HepG2 (cell line): Measurements from ENCODE around the gene ADAMTS17. TPM values are rescaled to one million over a fixed set of nuclear protein-coding genes. Genes with fewer than 3 reads are reported as not detected.

Experiments
- ELF1 ChIP-seq: sonication (generic); formaldehyde crosslinking; IDR thresholded peaks from 2 replicates; pipeline ENCODE4 v1.4.0; 2020; ENCODE audit warnings: missing genetic modification reagents
- FOXA3 ChIP-seq: IDR thresholded peaks from 2 replicates; pipeline ENCODE4 v1.6.1; 2016; ENCODE audit warnings: missing genetic modification reagents, missing compliant biosample characterization
- HDAC1 ChIP-seq: sonication (generic); formaldehyde crosslinking; IDR thresholded peaks from 2 replicates; pipeline ENCODE4 v1.5.1; 2020; ENCODE audit warnings: mild to moderate bottlenecking, missing genetic modification reagents
- HINFP ChIP-seq: sonication (generic); formaldehyde crosslinking; IDR thresholded peaks from 2 replicates; pipeline ENCODE4 v1.4.0; 2020; ENCODE audit warnings: low read depth, mild to moderate bottlenecking, missing genetic modification reagents
- KDM2A ChIP-seq: sonication (generic); formaldehyde crosslinking; IDR thresholded peaks from 2 replicates; pipeline ENCODE4 v1.4.0; 2020; ENCODE audit warnings: low read depth, missing genetic modification reagents, borderline replicate concordance
- MYC ChIP-seq: sonication (generic); formaldehyde crosslinking; IDR thresholded peaks from 2 replicates; pipeline ENCODE4 v1.9.0; 2021; ENCODE audit warnings: missing genetic modification reagents, borderline replicate concordance
- NFYB ChIP-seq: sonication (generic); formaldehyde crosslinking; IDR thresholded peaks from 2 replicates; pipeline ENCODE4 v1.4.0; 2020; ENCODE audit warnings: missing genetic modification reagents
- PATZ1 ChIP-seq: sonication (generic); formaldehyde crosslinking; IDR thresholded peaks from 2 replicates; pipeline ENCODE4 v1.4.0; 2020; ENCODE audit warnings: missing genetic modification reagents
- RBM22 ChIP-seq: fragments of 200-400 bp; formaldehyde crosslinking; optimal IDR thresholded peaks from 2 replicates; pipeline ENCODE3; 2017; ENCODE audit warnings: mild to moderate bottlenecking, low read length, moderate library complexity
- SAFB2 ChIP-seq: sonication (generic); formaldehyde crosslinking; IDR thresholded peaks from 2 replicates; pipeline ENCODE4 v1.5.1; 2020; ENCODE audit warnings: missing genetic modification reagents, low read depth, mild to moderate bottlenecking, borderline replicate concordance
- SIX4 ChIP-seq: sonication (generic); formaldehyde crosslinking; IDR thresholded peaks from 2 replicates; pipeline ENCODE4 v1.4.0; 2020; ENCODE audit warnings: missing genetic modification reagents
- SP2 ChIP-seq: sonication (generic); formaldehyde crosslinking; IDR thresholded peaks from 2 replicates; pipeline ENCODE4 v1.5.1; 2020; ENCODE audit warnings: mild to moderate bottlenecking, missing genetic modification reagents
- TRIM22 ChIP-seq: fragments of 450-650 bp; IDR thresholded peaks from 2 replicates; pipeline ENCODE4 v1.6.1; 2017
- ZMYM4 ChIP-seq: sonication (generic); formaldehyde crosslinking; IDR thresholded peaks from 2 replicates; pipeline ENCODE4 v1.8.1; 2023; ENCODE audit warnings: mild to moderate bottlenecking, missing genetic modification reagents
- ZNF235 ChIP-seq: sonication (generic); formaldehyde crosslinking; IDR thresholded peaks from 2 replicates; pipeline ENCODE4 v1.8.1; 2023; ENCODE audit warnings: mild to moderate bottlenecking, missing genetic modification reagents, borderline replicate concordance
- ZNF746 ChIP-seq: sonication (generic); formaldehyde crosslinking; IDR thresholded peaks from 2 replicates; pipeline ENCODE4 v1.8.0; 2022; ENCODE audit warnings: mild to moderate bottlenecking, missing genetic modification reagents
- ZNF777 ChIP-seq: sonication (generic); formaldehyde crosslinking; IDR thresholded peaks from 2 replicates; pipeline ENCODE4 v1.4.0; 2020; ENCODE audit warnings: missing genetic modification reagents
- polyA plus RNA-seq, 8 experiments: library from polyadenylated mRNA; depleted of rRNA in 3 of 8; stranded (reverse) in 7 of 8; unstranded in 1 of 8; fragments of >200 nt; fragmentation: Illumina TruSeq in 4 of 8; extraction: Trizol in 4 of 8; gene quantifications; 2 replicates each; pipeline versions ENCODE4 v1.2.1 to v1.2.3, GENCODE V29; 2011 to 2016; ENCODE audit warnings: low read depth in 4 of 8, missing spikeins in 1 of 8, mixed read lengths in 1 of 8; ENCODE audit not compliant: insufficient read depth in 1 of 8
- total RNA-seq, 5 experiments: library from RNA; depleted of rRNA; stranded (reverse); fragments of >200 nt; fragmentation: Illumina TruSeq; extraction: Trizol; gene quantifications; 2 replicates each; pipeline ENCODE4 v1.2.3, GENCODE V29; 2016; ENCODE audit warnings: low read depth in 1 of 5
- TF ChIP-seq, protein P1 (sequence below): sonication (generic); formaldehyde crosslinking; IDR thresholded peaks from 2 replicates; pipeline ENCODE4 v1.4.0; 2020; ENCODE audit warnings: mild to moderate bottlenecking, low read depth, missing genetic modification reagents
- TF ChIP-seq, protein P2 (sequence below): sonication (generic); formaldehyde crosslinking; IDR thresholded peaks from 2 replicates; pipeline ENCODE4 v1.5.0; 2020; ENCODE audit warnings: mild to moderate bottlenecking, missing genetic modification reagents, moderate library complexity

The ADAMTS17 gene
- total and polyA plus RNA-seq, 2 of the 13 experiments (the other 11 are each of a cell fraction or from before 2014, with no cell fraction given), result 0.02 to 0.04 TPM

- 0 out of 2 replicates have a peak, but pooled peaks have one; percentile 10 for TF ChIP-seq FOXA3 (CRISPR knock-in tag)
- TF ChIP-seq, protein P1, sequence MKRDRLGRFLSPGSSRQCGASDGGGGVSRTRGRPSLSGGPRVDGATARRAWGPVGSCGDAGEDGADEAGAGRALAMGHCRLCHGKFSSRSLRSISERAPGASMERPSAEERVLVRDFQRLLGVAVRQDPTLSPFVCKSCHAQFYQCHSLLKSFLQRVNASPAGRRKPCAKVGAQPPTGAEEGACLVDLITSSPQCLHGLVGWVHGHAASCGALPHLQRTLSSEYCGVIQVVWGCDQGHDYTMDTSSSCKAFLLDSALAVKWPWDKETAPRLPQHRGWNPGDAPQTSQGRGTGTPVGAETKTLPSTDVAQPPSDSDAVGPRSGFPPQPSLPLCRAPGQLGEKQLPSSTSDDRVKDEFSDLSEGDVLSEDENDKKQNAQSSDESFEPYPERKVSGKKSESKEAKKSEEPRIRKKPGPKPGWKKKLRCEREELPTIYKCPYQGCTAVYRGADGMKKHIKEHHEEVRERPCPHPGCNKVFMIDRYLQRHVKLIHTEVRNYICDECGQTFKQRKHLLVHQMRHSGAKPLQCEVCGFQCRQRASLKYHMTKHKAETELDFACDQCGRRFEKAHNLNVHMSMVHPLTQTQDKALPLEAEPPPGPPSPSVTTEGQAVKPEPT (CRISPR knock-in tag), result no peak
- 0 out of 2 replicates have a peak, but pooled peaks have one; percentile 20 for TF ChIP-seq ZMYM4 (CRISPR knock-in tag)
- TF ChIP-seq ZNF235 (CRISPR knock-in tag), result no peak
- TF ChIP-seq NFYB (CRISPR knock-in tag), result peak; percentile 78
- 0 out of 2 replicates have a peak, but pooled peaks have one; percentile 17 for TF ChIP-seq ELF1 (CRISPR knock-in tag)
- no peak for TF ChIP-seq ZNF746 (CRISPR knock-in tag)
- no peak for TF ChIP-seq TRIM22
- TF ChIP-seq ZNF777 (CRISPR knock-in tag), result peak; percentile 84
- no peak for TF ChIP-seq HINFP (CRISPR knock-in tag)
- TF ChIP-seq PATZ1 (CRISPR knock-in tag), result peak; percentile 18; the same call in 1 of the 2 replicates
- no peak for TF ChIP-seq RBM22
- peak; percentile 81 for TF ChIP-seq SP2 (CRISPR knock-in tag)
- TF ChIP-seq SIX4 (CRISPR knock-in tag), result no peak
- no peak for TF ChIP-seq SAFB2 (CRISPR knock-in tag)
- TF ChIP-seq MYC, result peak; percentile 80; the same call in 1 of the 2 replicates
- TF ChIP-seq, protein P2, sequence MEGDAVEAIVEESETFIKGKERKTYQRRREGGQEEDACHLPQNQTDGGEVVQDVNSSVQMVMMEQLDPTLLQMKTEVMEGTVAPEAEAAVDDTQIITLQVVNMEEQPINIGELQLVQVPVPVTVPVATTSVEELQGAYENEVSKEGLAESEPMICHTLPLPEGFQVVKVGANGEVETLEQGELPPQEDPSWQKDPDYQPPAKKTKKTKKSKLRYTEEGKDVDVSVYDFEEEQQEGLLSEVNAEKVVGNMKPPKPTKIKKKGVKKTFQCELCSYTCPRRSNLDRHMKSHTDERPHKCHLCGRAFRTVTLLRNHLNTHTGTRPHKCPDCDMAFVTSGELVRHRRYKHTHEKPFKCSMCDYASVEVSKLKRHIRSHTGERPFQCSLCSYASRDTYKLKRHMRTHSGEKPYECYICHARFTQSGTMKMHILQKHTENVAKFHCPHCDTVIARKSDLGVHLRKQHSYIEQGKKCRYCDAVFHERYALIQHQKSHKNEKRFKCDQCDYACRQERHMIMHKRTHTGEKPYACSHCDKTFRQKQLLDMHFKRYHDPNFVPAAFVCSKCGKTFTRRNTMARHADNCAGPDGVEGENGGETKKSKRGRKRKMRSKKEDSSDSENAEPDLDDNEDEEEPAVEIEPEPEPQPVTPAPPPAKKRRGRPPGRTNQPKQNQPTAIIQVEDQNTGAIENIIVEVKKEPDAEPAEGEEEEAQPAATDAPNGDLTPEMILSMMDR (CRISPR knock-in tag), result peak; percentile 88
- peak; percentile 80; the same call in 1 of the 2 replicates for TF ChIP-seq KDM2A
- TF ChIP-seq HDAC1 (CRISPR knock-in tag), result peak; percentile 70
These were observed at the start of gene ADAMTS17 (continued) for GRCh38 chr15:100341750-100342560.
